NOMO-1 treated with dmso at 0.1 percent for 144 hours (cell line): Measurements from ENCODE around the gene SAPCD2.

Experiments
- DNase-seq: peaks from one replicate; lab custom pipeline; 2025; ENCODE audit not compliant: unreplicated experiment; lab: John Stamatoyannopoulos, UW

SAPCD2 gene

GRCh38 chr9:137019891-137020683 lies 50.3 kb downstream of the SAPCD2 start:
- DNase-seq: no peak

- no peak for DNase-seq
Measured at GRCh38 chr9:137018761-137019559, 51.4 kb downstream of the SAPCD2 start.

GRCh38 chr9:137017791-137018497 lies 52.4 kb downstream of the SAPCD2 start:
- no peak for DNase-seq

- DNase-seq: no peak
Measured at GRCh38 chr9:137017071-137017470, 53.3 kb downstream of the SAPCD2 start.

GRCh38 chr9:137016436-137016835 lies 53.9 kb downstream of the SAPCD2 start:
- DNase-seq: no peak

- DNase-seq: no peak
Measured at GRCh38 chr9:137015976-137016375, 54.4 kb downstream of the SAPCD2 start.

- DNase-seq: no peak
Measured at GRCh38 chr9:137015540-137015930, 54.8 kb downstream of the SAPCD2 start.

- DNase-seq: no peak
Measured at GRCh38 chr9:137014776-137015539, 55.4 kb downstream of the SAPCD2 start.

- DNase-seq: no peak
Measured at GRCh38 chr9:137014166-137014565, 56.2 kb downstream of the SAPCD2 start.

- no peak for DNase-seq
Measured at GRCh38 chr9:137013571-137013940, 56.8 kb downstream of the SAPCD2 start.

GRCh38 chr9:137012694-137013570 lies 57.4 kb downstream of the SAPCD2 start:
- DNase-seq: no peak
